NCI-H748 (cell line): ENCODE measurements around the gene WSCD2.

Source experiments
- DNase-seq: peaks from one replicate; lab custom pipeline; 2025; ENCODE audit not compliant: unreplicated experiment; lab: John Stamatoyannopoulos, UW

Gene WSCD2

DNA sequence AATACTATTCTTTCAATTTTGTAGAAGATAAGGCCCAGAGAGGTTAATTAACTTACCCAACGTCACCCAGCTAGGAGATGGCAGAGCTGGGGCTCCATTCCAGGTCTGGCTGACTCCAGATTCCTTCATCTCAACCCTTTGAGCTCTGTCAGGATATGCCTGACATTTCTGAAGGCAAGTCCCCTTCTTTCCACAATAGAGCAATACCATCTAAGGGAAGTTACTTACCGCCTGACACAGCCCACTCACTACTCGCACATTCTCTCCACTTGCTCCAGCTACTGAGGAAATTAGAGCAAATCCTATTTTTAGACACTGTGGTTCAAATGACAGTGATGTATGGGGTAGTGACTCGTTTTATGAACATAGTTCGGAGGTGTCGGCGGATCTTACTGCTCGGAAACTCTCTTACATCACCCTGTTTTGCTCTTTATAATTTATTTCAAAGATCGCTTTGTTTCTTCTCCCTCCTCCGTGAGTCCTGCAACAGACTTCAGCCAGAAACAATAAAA, 2.0 kb upstream of the WSCD2 start:
- no peak for DNase-seq

- no peak for DNase-seq
Measured at GRCh38 chr12:108127654-108128053, 1.4 kb upstream of the WSCD2 start.

- DNase-seq = no peak
Measured at GRCh38 chr12:108128221-108129016, 669 bp upstream of the WSCD2 start.

- DNase-seq = no peak
Measured at GRCh38 chr12:108131035-108131434, 1.9 kb downstream of the WSCD2 start.

DNA sequence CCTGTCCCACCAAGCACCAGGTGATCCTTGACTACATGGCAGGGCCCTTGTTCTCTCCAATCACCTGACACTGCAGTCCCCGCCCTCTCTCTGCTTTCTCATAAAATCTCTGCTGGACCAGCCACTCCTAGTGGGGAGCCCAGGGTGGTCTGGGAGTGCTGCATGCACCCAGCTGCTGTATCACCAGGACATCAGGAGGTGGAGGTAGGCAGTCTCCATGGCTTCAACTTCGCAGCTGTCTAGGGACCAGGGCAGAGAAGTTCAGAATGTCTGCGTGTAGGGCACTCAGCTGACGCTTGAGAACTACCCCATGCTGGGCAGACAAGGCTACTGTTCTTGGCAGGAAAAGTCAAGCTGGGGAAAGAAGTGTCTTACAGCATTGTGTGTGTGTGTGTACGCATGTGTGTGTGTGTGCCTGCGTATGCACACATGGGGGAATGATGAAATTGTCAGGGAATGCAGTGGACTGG, 2.6 kb downstream of the WSCD2 start:
- no peak for DNase-seq

DNA sequence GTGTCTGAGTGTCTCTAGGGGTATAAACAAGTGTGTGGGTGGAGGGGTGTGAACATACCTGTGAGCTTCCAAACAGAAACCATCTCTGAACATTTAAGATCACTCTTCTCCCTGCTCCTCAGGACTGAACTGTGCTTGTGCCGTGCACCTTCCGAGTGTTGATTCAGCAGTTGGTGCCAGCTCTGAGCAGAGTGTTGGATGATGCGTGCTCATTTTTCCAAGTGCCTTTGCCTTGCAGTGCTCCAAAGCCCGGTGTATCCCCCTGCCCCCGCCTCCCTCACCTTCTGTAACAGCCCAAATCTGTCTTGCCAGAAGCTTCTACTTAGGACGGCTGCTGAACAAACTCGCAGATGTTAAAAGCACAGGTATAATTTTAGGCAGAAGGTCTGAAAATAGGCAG, 4.4 kb downstream of the WSCD2 start:
- DNase-seq = no peak

DNA sequence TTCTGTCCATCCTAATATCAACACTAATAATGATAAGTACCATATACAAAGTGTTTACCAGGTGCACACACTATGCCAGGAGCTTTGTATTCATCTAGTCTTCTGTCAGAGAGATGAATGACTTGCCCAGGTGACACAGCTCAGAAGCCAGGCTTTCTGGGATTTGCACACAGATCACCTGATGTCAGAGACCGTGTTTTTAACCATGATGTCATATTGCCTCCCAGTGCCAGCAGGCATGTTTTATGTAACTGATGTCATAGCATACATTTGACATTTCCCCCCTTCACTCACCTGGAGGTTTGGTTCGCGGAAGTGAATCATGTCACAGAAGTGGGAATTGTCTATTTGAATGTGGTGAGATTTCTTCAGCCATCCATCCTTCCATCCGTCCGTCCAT, 5.7 kb downstream of the WSCD2 start:
- DNase-seq = no peak

GRCh38 chr12:108135627-108136026, 6.5 kb downstream of the WSCD2 start:
- DNase-seq = no peak

DNA sequence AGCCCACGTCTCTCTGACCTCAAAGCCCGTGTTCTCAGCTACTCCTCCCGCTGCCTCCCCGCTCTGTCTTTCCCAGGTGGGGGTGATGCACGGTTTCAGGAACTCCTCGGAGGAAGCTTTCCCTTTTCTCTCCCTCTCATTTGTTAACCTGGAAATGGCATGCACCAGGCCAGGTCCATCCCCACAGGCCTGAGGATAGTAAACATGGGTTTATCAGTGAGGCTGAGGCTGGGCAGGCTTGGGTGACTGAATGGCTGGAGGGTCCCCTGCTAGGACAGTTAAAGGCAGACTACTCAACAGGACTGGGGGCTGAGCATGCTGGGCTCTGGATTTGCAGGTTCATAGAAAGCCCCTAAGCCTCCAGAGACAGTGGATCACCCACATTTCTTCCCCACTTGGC, 7.6 kb downstream of the WSCD2 start:
- DNase-seq = no peak

GRCh38 chr12:108139454-108139853, 10.4 kb downstream of the WSCD2 start:
- no peak for DNase-seq

- DNase-seq = no peak
Measured at GRCh38 chr12:108140501-108140900, 11.4 kb downstream of the WSCD2 start.

DNA sequence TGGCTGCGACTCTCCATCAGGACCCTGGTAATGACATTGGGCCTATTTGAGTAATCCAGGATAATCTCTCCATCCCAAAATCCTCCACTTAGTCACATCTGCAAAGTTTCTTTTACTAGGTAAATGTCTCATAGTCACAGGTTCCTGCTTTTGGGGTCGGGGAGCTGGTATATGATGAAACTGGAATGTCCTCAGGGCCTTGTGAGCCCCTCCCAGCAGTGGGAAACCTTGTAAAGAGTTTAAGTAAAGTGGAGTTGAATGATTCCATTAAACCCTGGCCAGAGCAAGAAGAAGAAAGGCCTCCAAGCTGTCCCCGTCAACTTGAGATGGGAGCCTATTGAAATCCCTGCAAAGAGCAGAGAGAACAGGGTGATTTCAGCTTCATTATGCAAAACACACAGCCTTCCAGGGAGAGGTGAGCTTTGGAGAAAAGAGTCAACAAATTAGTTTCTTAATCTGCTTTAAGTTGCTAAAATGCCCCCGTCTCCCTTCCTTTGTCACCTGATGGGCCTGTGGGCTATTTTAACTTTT, 12.6 kb downstream of the WSCD2 start:
- no peak for DNase-seq

DNA sequence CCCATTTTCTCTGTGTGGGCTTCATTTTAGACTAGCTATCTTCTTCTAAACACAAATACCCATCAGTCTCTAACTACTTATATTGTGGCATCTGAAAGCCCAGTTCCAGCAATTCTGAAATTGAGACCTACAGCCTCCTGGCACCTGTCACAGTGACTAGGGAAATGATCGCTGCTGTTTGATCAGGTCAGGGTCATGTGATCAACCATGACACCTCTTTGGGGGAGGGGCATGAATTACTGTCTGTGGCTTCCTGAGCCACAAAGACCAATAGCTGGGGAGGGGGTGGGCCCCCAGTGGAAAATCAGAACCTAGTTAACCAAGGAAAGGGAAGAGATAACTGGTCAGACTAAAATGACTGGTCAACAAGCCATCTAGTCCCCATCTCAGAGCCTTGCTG, 14.1 kb downstream of the WSCD2 start:
- DNase-seq = no peak

DNA sequence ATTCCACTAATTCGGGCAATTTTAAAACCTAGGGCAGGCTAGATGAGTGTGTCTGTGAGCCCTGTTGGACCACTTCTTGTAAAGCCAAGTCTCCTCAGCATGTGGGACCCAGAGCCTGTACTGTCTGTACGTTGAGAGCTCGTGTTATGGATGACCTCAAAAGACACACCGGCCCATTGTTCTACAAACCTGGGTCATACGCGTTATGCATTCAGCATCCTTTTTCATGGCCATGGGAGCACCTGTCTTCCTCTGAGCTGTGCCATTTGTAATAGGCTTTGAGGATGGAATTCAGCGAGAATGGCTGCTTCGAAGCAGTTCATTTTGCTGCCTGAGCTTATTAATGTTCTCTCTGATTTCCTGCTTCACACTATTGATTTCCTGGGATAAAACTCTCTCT, 15.0 kb downstream of the WSCD2 start:
- DNase-seq = no peak

DNA sequence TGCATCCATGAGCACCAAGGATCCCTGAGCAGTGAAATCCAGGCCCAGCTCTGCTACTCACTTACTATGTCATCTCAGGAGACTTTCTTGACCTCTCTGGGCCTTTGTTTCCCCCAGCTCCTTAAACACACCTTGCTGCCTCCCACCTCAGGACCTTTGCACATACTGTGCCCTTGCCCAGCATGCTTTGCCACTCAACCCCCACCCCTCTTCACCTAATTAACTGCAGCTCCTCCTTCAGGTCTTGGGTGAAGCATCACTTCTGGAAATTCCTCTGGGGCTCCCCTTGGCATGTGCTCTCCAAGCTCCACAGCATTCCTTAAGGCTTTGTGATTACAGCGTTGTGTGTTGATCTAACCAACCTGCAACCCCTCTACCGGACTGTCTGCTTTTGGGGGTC, 15.9 kb downstream of the WSCD2 start:
- no peak for DNase-seq

GRCh38 chr12:108146035-108146893, 17.2 kb downstream of the WSCD2 start:
- DNase-seq = no peak

GRCh38 chr12:108147279-108147678, 18.2 kb downstream of the WSCD2 start:
- DNase-seq = no peak

DNA sequence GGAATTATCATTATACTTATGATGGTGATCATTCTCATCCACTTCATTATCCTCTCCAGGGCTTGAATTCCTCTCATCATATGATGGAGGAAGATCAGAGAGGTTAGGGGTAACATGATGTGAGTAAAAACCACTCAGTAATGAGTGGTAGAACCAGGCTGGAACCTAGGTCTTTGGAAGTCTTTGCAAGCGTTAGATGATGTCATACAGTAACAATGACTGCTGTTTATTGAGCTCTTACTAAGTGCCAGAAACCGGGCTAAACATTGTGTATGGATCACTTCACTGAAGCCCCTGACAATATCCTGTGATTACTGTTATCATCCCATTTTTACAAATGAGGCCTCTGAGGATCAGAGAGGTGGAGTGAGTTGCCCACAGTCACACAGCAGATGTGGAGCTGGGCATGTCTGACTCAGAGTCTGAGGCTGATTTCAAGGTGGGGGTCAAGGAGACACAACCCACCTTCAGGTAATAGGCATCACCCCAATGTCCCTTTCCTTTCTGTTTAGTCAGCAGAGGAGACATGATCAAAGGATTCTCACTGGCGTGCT, 19.5 kb downstream of the WSCD2 start:
- DNase-seq = no peak

GRCh38 chr12:108150436-108150835, 21.3 kb downstream of the WSCD2 start:
- DNase-seq = no peak

DNA sequence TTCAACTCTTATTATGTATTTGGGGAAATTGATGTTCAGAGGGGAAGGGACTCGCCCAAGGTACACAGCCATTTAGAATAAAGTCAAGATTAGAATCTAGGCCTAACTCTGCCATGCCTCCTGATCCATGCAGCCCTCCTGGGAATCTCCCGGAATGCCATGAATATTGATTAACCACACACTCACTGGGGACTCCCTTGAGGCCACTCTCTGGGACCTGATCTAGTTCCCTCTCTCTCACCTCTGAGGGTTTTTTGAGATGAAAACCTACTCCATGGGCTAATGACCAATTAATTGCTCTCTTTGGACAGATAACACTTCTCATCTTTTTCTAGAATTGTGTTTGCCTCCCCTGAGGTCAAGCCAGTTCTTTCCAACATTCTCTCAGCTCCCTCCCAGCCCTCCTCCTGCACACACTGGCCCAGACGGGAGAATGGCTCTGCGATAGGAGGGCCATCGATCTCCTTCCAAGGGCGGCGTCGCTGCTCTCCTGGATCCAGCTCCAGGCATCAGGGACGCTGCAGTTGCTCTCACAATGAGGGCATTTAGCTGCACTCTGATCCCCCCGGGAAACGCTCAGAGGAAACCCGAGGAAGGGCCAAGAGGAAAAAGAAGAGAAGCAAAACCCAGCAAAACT, 22.6 kb downstream of the WSCD2 start:
- no peak for DNase-seq

- DNase-seq = no peak
Measured at GRCh38 chr12:108152170-108152538, 23.1 kb downstream of the WSCD2 start.
